ENCODE results near the gene GALNT10. TPM values are rescaled to one million over a fixed set of nuclear protein-coding genes. Genes with fewer than 3 reads are reported as not detected.
A peak's percentile ranks its signal among the peaks of the same experiment; 100 is the strongest.

The GALNT10 gene
- total and polyA plus RNA-seq, 9 of the 15 experiments (the other 6 are each of a cell fraction or from before 2014, with no cell fraction given), result 4.6 to 37.1 (median 13.3) TPM

GRCh38 chr5:154214371-154215106 is 24.0 kb downstream of the GALNT10 start:
- 57% methylated on average over 5 of the region's 5 CpGs for WGBS (ENCODE audit: insufficient coverage, low coverage, missing lambda C conversion rate)
- ChIA-PET POLR2A (interaction anchor here (1.7 kb wide), 1 partner anchor 10 kb away, joined by 5 read pairs; no protein-coding TSS in a partner anchor), CTCF (ENCODE audit: low intra/inter-chr PET ratio) (interaction anchor here (0.6 kb wide), 1 partner anchor 25 kb away, joined by 3 read pairs; no protein-coding TSS in a partner anchor)
- Histone ChIP-seq H3K4me3 (no peak overlapping the region), H4K20me1 (replicated peaks; ENCODE audit: control insufficient read depth, insufficient read depth, low read length) (no peaks in the 10 kb centered on the region), H3K4me1 (replicated peaks in 1 of 2; ENCODE audit: control insufficient read depth in 2 of 2, insufficient read depth in 2 of 2, low read length in 2 of 2) (no peaks in the 10 kb centered on the region; a peak in 1 of 5 replicates), H3K27ac (ENCODE audit: extremely low read depth, low read depth, low read length) (no peak overlapping the region), H3K9me3 (replicated peaks; ENCODE audit: control insufficient read depth, insufficient read depth, low read depth, low read length) (no peaks in the 10 kb centered on the region), H2AFZ (ENCODE audit: low read depth, low read length) (no peak overlapping the region), H3K79me2 (ENCODE audit: control insufficient read depth, insufficient read depth, low read length) (no peaks in the 10 kb centered on the region), H3K36me3 (ENCODE audit: control insufficient read depth, insufficient read depth, low read length) (peaks cover 3% of the 10 kb centered on the region; the same call in 1 of the 3 replicates), H3K9ac (ENCODE audit: insufficient read depth in 1 of 2, low read depth in 2 of 2, low read length in 2 of 2) (no peak overlapping the region), H3K9me1 (ENCODE audit: control insufficient read depth, insufficient read depth, low read length) (no peaks in the 10 kb centered on the region), H3K4me2 (ENCODE audit: insufficient read depth, low read length) (no peak overlapping the region), H3K27me3 (ENCODE audit: control insufficient read depth in 2 of 2, insufficient read depth in 2 of 2, low read length in 2 of 2) (no peaks in the 10 kb centered on the region)
- no peak for FAIRE-seq
- intact Hi-C loops (cut with micrococcal nuclease) (no loop called here), in situ Hi-C loops (cut with MboI) (no loop called here)
- no peak for ATAC-seq
- no TSS peak for BruUV-seq (replicated peaks)
- DNase-seq (ENCODE audit: extremely low read depth in 1 of 4, low spot score in 3 of 4), result no peak
- TF ChIP-seq CGGBP1 (CRISPR knock-in tag; IDR thresholded peaks at IDR 0.05) (no peak), CEBPB (tag; IDR thresholded peaks at IDR 0.05) (peak; percentile 75), CEBPG (CRISPR knock-in tag; IDR thresholded peaks at IDR 0.05) (no peak), CEBPG (tag; conservative IDR thresholded peaks at IDR 0.05 in 1 of 2, IDR thresholded peaks at IDR 0.05 in 1 of 2) (peak; percentile 73 to 76)

Data from K562 (cell line).